GM12891 (cell line): ENCODE measurements around the gene ZNF543.
A peak's percentile ranks its signal among the peaks of the same experiment; 100 is the strongest.

ENCODE experiments used
- POLR2A ChIP-seq: IDR thresholded peaks from 2 replicates; pipeline ENCODE4 v1.6.1; 2011; ENCODE audit warnings: low read depth, low read length, control low read depth
- POLR2AphosphoS5 ChIP-seq: IDR thresholded peaks from 2 replicates; pipeline ENCODE4 v1.6.1; 2011; ENCODE audit warnings: low read depth, low read length, control low read depth
- TAF1 ChIP-seq: IDR thresholded peaks from 2 replicates; pipeline ENCODE4 v1.6.1; 2011; ENCODE audit warnings: low read depth, low read length, control low read depth

- TF ChIP-seq POLR2A (peak; percentile 93), POLR2AphosphoS5 (peak; percentile 88), TAF1 (0 out of 2 replicates have a peak, but pooled peaks have one; percentile 48)
Measured at GRCh38 chr19:57279418-57280164, 40.7 kb upstream of the ZNF543 start.
